ENCODE measurements around the gene VEGFB. TPM values are rescaled to one million over a fixed set of nuclear protein-coding genes. Genes with fewer than 3 reads are reported as not detected.

Gene VEGFB
- total and polyA plus RNA-seq, 2 of the 8 experiments (the other 6 are each of a cell fraction or from before 2014, with no cell fraction given): 9.3 to 49.6 TPM

GRCh38 chr11:64185693-64186491, 48.5 kb upstream of the VEGFB start, which contains the start of gene STIP1:
Gene STIP1 (plus strand): TSS chr11:64186171. CDS start chr11:64186262, 91 bp downstream.
- Histone ChIP-seq H3K4me2 (ENCODE audit: insufficient read depth in 1 of 2, low read depth in 2 of 2, low read length in 2 of 2) (peak within 1 kb of the TSS; percentile 87 to 96), H3K9ac (replicated peaks in 1 of 4; ENCODE audit: extremely low read depth in 1 of 4, low read depth in 3 of 4, low read length in 3 of 4) (peak within 1 kb of the TSS; percentile 84 to 95 (median 89)), H2BK5ac (ENCODE audit: low read depth, low read length) (peak within 1 kb of the TSS; percentile 92), H4K8ac (ENCODE audit: extremely low read depth, insufficient read depth, low read length) (peak within 1 kb of the TSS; percentile 95), H3K79me1 (ENCODE audit: low read depth, low read length) (peaks cover 2% of the 10 kb centered on the region; the same call in 1 of the 2 replicates), H3K4me1 (replicated peaks in 1 of 4; ENCODE audit: control insufficient read depth in 3 of 4, insufficient read depth in 4 of 4, low read length in 3 of 4) (peaks cover 0 to 9% (median 4%) of the 10 kb centered on the region in 4 experiments; a peak in 6 of 7 replicates), H2AK5ac (ENCODE audit: low read depth, low read length) (no peak within 1 kb of the TSS; the same call in 1 of the 2 replicates), H2BK120ac (replicated peaks; ENCODE audit: low read depth, low read length) (no peak within 1 kb of the TSS), H3K36me3 (ENCODE audit: control insufficient read depth in 2 of 4, insufficient read depth in 4 of 4, low read length in 3 of 4) (peaks cover 0 to 10% (median 0%) of the 10 kb centered on the region in 4 experiments; a peak in 4 of 8 replicates), H3K27me3 (replicated peaks in 1 of 4; ENCODE audit: control insufficient read depth in 3 of 4, extremely low read depth in 1 of 4, insufficient read depth in 3 of 4, low read length in 3 of 4) (no peaks in the 10 kb centered on the region), H3K4ac (replicated peaks; ENCODE audit: insufficient read length, low read depth, low read length) (peak within 1 kb of the TSS; percentile 71), H2BK15ac (ENCODE audit: low read length) (no peak within 1 kb of the TSS), H3K4me3 (ENCODE audit: extremely low read depth in 1 of 4, insufficient read depth in 2 of 4, low read depth in 3 of 4, low read length in 4 of 4) (peak within 1 kb of the TSS; percentile 55 to 87 (median 77)), H3K23ac (ENCODE audit: insufficient read length) (no peak within 1 kb of the TSS), H3K27ac (ENCODE audit: low read depth, low read length) (peak within 1 kb of the TSS; percentile 87), H3K9me3 (ENCODE audit: insufficient read depth in 2 of 2, low read depth in 1 of 2, low read length in 1 of 2) (no peaks in the 10 kb centered on the region), H4K91ac (replicated peaks; ENCODE audit: insufficient read length, low read length) (peak within 1 kb of the TSS; percentile 83), H3K56ac (replicated peaks; ENCODE audit: insufficient read length, low read depth, low read length) (peak within 1 kb of the TSS; percentile 63), H3K18ac (ENCODE audit: extremely low read depth, low read length) (peak within 1 kb of the TSS; percentile 98), H3K14ac (ENCODE audit: insufficient read length) (no peak within 1 kb of the TSS), H2BK20ac (ENCODE audit: low read length) (no peak within 1 kb of the TSS), H3K23me2 (ENCODE audit: low read depth, low read length) (peaks cover 9% of the 10 kb centered on the region), H2BK12ac (ENCODE audit: low read depth, low read length) (peak within 1 kb of the TSS; percentile 88), H3K79me2 (ENCODE audit: control insufficient read depth in 1 of 2, insufficient read depth in 2 of 2, low read length in 2 of 2) (peaks cover 12 to 23% of the 10 kb centered on the region in 2 experiments), H4K20me1 (replicated peaks in 1 of 2; ENCODE audit: control insufficient read depth in 1 of 2, insufficient read depth in 2 of 2, low read length in 2 of 2) (peaks cover 9 to 24% of the 10 kb centered on the region in 2 experiments), H4K5ac (ENCODE audit: insufficient read length, low read depth, low read length) (peak within 1 kb of the TSS; percentile 84), H2AFZ (ENCODE audit: low read length) (no peak within 1 kb of the TSS)
- DNase-seq (ENCODE audit: low read depth in 1 of 2, low spot score in 2 of 2) (peak; percentile 99 to 100), FAIRE-seq (peak; percentile 70)
- WGBS, 2 experiments (ENCODE audit: extremely low coverage in 1 of 2, insufficient coverage in 1 of 2, insufficient read length in 1 of 2, insufficient replicate concordance in 2 of 2, low coverage in 1 of 2, low lambda C conversion rate in 2 of 2, missing lambda C conversion rate in 1 of 2): 0% methylated on average over 43 of the region's 74 CpGs; no CpG with 5 or more reads in 1 of the 2 experiments
- ChIA-PET POLR2A (ENCODE audit: partially characterized antibody) (interaction anchor here (0.6 to 12.4 kb wide), 33 partner anchors 10 to 1331 kb away, joined by 3 to 186 read pairs (median 5); partner anchors contain the start of genes FERMT3, FKBP2, MACROD1 and NUDT22), CTCF (ENCODE audit: partially characterized antibody) (interaction anchor here (0.5 to 2.3 kb wide), 12 partner anchors 18 to 186 kb away, joined by 3 to 8 read pairs (median 4); partner anchors contain the start of genes NUDT22 and TRPT1)
- TF ChIP-seq HDAC2 (IDR thresholded peaks at IDR 0.05; ENCODE audit: borderline replicate concordance in 1 of 2, low read depth in 2 of 2, low read length in 2 of 2) (no peak), SRF (IDR thresholded peaks at IDR 0.05; ENCODE audit: low read depth, low read length) (no peak), EGR1 (IDR thresholded peaks at IDR 0.05; ENCODE audit: borderline replicate concordance, low read depth, low read length) (peak; percentile 75; the same call in 1 of the 2 replicates), TCF12 (IDR thresholded peaks at IDR 0.05; ENCODE audit: low read depth, low read length) (peak; percentile 40; the same call in 1 of the 2 replicates), SP1 (IDR thresholded peaks at IDR 0.05; ENCODE audit: low read depth, low read length) (peak; percentile 99), KDM4A (IDR thresholded peaks at IDR 0.05; ENCODE audit: low read depth, low read length, severe bottlenecking) (peak; percentile 47), POLR2AphosphoS5 (IDR thresholded peaks at IDR 0.05; ENCODE audit: low read depth, low read length) (peak; percentile 87; the same call in 1 of the 2 replicates), SUZ12 (IDR thresholded peaks at IDR 0.05; ENCODE audit: low read length) (no peak), EP300 (IDR thresholded peaks at IDR 0.05; ENCODE audit: borderline replicate concordance in 1 of 2, low read depth in 2 of 2, low read length in 2 of 2) (0 out of 3 replicates have a peak, but pooled peaks of 1 of the 2 experiments have one; percentile 9), POLR2A (IDR thresholded peaks at IDR 0.05; ENCODE audit: control extremely low read depth in 1 of 2, low read depth in 2 of 2, low read length in 2 of 2) (peak in 1 of 2 experiments; percentile 47; a peak in 2 of 3 replicates), SP2 (IDR thresholded peaks at IDR 0.05; ENCODE audit: low read length) (peak; percentile 98)

Measured in H1 (cell line).